Right kidney (tissue), 1 donor: ENCODE measurements around the gene ENTPD8.
A peak's percentile ranks its signal among the peaks of the same experiment; 100 is the strongest.
"Not testable (repeated sequence)": the region's sequence is repeated elsewhere in the genome, so short reads cannot be mapped to it uniquely, and the experiment has no call there.

Experiments
- DNase-seq: peaks from one replicate; pipeline ENCODE4 v3.0.0-alpha.2; 2016

The ENTPD8 gene

DNA sequence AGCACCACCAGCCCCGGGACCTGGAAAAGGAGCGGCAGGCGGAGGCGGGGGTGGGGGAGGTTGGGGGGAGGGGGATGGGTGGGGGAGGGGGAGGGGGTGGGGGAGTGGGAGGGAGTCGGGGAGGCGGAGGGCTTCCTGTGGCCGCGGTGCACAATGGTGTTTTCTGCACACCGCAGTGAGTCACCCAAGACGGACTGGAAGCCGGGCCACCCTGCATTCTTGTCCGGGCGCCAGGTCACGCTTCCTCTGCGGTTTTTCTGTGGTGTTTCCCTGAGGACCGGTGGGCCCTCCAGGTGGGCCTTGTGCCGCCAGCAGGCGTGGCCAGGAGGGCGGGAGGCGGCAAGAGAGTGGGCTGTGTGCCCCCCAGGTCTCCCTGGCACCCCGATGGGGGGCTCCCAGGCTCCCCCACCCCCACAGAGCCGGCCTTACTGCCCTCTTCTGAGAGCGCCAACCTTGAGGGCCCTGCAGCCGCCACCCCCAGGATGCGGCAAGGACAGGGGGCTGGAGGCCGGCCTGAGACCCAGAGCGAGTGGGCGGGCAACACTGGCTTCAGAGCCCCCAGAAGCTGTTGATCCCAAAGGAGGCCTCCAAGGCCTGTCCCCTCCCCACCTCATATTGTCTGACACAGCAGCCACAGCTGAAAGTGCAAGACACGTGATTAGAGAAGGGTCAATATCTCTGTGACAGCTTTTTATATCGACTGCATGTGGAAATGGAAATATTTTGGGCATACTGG is 29.3 kb downstream of the ENTPD8 start:
- DNase-seq: no peak

DNA sequence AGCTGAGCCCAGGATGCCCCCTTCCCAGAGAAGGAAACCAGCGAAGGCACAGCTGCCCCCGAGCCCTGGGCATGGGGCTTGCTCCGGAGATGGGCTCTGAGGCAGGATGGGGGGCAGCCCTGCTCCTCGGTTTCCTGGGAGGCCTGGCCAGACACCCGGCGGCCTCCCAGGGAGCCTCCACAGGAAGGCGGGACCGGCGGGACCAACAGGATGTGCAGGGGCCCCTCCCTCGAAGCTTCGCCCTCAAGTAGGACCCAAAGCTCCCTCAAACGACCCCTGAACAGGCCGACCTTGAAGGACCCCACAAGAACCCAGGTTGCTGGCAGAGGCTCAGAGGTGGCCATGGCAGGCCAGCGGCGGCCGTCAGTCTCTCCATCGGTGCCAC is 29.9 kb downstream of the ENTPD8 start:
- no peak for DNase-seq

DNA sequence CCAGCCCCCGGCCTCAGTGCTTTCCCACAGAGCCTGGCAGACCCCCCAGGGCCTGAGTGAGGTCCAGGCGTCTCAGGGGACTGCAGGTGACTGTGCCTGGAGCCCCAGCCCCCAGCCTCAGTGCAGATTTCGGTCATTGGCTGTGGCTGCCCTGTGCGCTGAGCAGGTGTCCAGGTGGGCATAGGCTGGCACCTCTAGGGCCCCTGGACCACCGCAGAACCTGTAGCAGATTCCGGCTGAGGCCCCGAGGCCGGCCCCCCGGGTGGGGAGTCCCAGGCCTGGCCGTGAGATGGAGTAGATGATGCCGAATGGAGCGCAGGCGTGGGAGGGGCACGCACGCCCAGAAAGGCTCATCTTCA is 30.3 kb downstream of the ENTPD8 start:
- no peak for DNase-seq

DNA sequence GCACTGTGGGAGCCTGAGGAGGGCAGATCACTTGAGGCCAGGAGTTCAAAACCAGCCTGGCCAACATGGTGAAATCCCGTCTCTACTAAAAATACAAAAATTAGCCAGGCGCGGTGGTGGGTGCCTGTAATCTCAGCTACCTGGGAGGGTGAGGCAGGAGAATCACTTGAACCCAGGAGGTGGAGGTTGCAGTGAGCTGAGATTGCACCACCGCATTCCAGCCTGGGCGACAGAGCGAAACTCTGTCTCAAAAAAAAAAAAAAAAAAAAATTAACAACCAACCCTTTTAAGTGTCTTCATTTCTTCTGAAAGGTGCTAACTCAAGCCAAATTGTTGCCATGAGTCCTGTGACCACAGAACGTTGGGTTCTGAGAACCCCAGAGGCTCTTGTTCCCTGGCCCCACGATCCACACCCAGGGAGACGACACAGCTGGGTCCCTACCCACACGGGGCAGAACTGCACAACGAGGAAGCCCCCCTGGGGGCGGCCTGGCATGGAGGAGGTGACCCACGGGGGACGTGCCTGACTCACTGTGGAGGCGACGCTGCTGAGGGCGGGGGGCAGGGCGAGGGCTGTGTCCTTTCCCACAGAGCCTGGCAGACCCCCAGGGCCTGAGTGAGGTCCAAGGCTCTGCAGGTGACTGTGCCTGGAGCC is 30.8 kb downstream of the ENTPD8 start:
- not testable (repeated sequence) for DNase-seq

DNA sequence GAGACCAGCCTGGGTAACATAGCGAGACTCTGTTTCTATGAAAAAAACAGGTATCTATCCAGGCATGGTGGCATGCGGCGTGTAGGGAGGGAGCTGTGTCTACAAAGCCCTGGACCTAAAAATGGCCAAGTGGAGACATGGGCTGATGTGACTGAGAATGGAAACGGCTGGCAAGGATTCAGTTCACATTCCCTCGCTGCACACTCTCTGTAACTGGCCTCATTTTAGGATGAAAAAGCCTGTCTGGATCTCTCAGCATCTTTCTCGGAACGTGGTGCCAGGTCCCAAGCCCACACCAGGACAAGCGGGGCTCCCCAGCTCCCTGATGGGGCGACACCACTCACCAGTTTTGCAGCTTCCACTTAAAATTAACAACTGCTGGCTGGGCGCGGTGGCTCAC is 31.6 kb downstream of the ENTPD8 start:
- DNase-seq: no peak

DNA sequence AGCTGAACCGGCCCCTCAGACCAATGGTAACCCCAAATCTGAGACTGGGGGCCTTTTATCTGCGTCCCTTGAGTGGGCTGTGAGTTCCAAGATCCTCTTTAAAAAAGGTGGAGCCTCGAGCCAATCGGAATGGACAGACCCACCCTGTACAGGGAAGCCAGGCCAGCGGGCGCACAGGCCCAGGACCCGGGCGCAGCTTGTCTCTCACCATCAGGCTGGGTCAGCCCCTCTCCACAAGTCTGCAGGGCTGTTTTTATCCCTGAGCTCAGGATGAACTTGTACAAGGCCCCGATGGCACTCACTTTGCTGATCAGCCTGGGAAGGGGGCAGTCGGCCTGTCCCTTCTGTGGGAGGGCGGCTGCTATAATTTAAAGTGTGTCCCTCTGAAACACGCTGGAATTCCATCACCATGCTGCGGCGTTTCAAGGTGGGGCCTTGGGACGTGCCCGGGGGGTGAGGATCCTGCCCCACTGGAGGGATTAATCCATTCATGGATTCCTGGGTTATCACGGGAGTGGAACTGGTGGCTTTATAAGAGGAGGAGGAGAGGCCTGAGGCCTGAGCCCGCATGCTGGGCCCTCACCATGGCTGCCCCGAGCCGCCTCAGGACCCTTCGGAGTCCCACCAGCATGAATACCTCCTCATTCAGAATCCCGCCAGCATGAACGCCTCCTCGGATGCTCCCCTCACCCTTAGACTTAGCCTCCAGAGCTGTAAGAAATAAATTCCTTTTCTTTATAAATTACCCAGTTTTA is 32.3 kb downstream of the ENTPD8 start:
- no peak for DNase-seq

DNA sequence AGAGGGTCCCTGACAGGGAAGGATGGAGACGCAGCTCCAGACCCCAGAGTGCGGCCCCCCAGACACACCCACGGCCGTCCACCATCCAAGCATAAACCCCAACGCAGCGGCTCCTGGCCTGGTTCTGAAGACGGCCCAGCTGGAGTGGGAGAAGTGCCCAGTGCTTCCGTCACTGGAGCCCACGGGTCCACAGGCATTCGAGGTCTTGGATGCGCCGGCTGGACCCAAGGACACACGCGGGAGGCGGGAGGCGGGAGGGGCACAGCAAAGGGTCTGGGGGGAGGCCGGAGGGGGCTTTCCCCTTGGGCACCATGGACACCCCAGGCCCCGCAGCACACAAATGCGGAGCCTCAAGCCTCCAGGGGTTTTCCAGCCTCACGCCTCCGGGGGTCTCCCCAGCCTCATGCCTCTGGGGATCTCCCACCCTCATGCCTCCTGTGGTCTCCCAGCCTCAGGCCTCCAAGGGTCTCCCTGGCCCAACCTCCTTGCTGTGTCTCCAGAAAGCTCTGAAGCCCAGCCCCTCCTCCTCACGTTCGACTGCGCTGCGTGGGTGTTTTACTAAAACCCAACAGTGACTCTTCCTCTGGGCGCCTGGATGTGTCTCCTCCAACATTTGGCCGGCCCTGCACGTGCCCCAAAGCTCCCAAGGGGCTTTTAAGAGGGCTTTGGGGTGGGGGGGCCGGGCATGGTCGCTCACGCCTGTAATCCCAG is 33.4 kb downstream of the ENTPD8 start:
- DNase-seq: no peak

DNA sequence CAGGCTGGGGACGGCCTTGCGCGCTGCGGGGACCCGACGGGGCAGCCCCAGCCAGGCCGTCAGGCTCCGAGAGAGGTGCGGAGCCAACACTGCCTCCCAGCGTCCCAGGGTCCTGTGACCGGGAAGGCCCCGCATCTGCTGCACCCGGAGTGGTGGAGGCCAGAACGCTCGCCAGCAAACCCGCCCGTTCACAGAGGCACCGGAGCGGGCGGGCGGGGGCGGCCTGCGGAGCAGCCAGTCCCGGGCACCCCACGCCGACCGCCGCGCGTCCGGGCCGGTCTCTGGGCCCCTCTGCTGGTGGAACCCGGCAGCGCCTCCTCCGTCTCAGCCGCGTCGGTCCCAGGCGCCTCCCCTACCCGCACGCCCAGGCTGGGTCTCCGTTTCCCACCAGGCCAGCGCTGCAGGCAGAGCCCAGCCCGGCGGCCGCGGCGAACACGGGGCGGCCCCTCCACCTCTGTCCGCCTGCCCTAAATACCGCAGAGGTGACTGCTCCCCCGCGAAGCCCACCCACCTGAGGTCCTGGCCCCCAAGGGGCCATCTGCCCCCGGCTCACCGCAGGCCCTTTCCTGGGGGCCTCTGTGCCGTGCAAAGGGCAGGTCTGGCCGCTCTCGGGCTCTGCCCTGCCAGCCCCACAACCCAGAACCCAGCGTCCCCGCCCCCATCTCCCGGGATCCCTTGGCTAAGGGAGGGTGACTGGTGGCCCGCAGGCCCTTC is 34.1 kb downstream of the ENTPD8 start:
- DNase-seq: peak; percentile 87

DNA sequence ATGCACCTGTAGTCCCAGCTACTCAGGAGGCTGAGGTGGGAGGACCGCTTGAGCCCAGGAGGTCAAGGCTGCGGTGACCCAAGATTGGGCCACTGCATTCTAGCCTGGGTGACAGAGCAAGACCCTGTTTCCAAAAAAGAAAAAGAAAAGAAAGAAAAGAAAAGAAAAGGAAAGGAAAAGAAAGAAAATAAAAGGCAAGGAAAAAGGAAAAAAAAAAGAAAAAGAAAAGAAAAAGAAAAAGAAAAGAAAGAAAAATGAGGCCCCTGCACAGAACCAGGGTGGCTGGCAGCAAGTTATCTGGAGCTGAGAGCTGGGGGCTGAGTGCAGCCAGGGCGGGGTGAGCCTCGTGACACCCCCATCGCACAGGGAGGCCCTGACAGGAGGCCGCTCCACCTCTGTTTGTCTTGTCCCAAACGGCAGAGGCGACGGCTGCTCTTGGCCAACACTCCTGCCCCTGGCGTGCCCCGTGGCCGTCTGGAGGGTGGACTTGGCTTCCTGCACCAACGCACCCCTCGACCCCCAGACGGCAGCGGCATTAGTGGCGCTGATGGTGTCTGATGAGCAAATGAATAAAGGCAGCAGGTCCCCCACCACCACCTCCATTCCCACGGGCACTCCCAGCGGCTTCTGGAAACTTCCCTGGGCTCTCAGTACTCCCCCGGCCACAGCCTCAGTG is 34.9 kb downstream of the ENTPD8 start:
- DNase-seq: no peak

DNA sequence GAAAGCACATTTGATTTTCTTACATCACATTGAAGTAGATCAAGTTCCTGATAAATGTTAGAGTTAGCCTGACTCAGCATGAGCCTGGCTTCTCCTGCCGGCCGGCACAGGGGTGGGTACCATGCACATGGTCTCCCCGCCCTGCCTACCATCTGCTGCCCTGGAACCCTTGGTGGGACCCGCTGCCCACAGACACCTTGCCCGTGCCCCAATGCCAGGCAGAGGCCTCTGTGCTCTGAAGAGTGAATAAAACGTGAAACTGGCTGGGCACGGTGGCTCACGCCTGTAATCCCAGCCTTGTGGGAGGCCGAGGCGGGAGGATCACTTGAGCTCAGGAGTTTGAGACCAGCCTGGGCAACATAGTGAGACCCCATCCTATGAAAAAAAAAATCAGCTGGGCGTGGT is 35.5 kb downstream of the ENTPD8 start:
- no peak for DNase-seq

DNA sequence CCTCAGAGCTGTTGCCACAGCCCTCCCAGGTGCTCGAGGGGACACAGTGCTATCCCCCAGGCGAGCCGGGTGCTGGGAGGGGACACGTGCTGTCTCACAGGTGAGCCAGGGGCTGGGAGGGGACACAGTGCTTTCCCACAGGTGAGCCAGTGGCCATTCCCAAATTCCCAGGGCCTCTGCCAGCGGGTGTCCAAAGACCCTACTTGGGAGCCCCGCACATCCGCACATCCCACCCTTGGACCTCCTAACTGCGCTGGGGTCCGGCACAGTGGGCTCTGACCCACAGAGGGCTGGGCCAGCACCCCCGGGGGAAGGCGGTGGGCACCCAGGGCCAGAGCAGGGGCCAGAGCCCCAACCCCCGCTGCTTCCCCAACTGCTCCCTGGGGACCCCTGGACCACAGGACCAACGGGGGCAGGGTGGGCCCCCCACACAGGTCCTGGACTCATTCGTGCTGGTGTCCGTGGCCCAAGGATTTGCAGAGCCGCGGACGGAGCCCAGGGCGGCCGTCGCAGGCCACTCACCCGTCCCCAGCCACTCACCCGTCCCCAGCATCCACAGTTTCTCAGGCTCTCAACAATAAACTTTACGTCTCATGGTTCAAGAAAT is 36.1 kb downstream of the ENTPD8 start:
- no peak for DNase-seq

DNA sequence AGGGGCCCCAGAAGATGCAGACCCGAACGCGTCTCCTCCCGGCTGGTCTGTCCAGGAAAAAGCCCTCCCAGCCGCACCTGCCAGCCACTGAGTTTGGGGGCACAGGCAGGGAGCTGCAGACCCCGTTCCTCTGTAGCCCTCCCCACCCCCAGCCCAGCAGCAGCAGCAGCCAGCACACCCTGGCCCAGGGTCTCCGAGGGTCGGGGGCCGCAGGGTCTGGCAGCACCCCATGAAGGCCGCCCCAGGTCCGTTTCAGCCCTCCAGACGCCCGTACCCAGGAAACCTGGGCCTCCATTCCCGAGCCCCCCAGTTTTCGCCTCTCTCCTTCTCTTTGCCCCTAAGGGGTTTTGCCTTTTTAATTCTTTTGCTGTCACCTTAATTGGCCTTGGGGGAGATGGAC is 37.9 kb downstream of the ENTPD8 start:
- DNase-seq: no peak

DNA sequence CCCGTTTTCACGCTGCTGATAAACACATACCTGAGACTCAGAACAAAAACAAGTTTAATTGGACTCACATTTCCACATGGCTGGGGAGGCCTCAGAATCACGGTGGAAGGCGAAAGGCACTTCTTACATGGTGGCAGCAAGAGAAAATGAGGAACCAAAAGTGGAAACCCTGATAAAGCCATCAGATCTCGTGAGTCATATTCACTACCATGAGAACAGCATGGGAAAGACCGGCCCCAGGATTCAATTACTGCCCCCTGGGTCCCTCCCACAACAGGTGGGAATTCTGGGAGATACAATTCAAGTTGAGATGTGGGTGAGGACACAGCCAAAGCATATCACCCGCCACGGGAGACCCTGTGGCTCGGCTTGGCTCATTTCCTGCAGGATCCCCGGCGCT is 38.4 kb downstream of the ENTPD8 start:
- no peak for DNase-seq

DNA sequence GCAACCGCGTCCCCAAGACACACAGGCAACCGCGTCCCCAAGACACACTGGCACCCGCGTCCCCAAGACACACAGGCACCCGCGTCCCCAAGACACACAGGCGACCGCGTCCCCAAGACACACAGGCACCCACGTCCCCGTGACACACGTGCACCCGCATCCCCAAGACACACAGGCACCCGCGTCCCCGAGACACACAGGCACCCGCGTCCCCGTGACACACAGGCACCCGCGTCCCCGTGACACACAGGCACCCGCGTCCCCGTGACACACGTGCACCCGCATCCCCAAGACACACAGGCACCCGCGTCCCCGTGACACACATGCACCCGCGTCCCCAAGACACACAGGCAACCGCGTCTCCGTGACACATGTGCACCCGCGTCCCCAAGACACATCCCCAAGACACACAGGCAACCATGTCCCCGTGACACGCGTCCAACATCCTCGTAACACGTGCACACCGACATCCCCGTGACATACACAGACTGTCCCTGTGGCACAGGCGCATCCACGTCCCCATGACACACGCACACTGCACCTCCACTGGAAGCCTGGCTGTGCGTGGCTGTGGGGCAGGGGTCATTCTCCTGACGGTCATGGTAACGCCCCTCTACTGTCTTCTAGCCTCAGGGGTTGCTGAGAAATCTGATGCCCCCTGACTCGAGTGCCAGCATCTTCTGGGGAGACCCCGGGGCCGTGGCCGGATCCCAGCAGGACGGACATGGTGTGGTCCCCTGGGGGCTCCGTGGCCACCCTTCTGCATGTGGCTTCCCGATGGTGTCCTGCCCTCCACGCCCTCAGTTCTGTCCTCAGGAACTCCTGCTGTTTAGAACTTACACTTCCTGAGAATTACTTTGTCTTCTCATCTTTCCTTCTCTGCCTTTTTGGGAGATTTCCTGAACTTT is 42.3 kb downstream of the ENTPD8 start:
- no peak for DNase-seq

DNA sequence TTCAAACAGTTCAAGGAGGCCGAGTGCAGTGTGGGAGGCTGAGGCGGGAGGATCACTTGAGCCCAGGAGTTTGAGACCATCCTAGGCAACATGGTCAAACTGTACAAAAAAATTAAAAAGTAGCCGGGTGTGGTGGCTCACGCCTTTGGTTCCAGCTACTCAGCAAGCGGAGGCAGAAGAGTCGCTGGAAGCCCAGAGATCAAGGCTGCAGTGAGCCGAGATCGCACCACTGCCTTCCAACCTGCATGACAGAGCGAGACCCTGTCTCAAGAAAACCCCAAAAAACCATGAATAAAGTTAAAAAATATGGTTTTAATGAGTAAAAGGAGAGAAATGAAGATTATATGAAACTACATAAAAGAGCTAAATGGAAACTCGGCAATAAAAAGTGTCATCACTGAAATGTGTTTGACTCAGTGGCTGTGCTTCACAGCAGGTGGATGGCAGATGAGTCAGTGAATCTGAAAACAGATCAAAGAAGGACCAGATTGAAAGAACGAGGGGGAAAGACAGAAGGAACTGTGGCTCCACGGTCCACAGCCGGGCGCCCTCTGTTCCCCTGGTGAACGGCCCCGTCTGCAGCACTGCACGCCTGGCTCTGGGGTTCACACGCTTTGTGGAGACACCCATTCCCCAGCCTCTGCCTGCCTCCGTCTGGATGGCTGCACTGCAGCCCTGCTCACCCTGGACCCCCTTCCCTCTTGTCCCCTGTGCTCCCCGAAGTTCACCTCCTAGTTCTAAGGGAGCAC is 43.3 kb downstream of the ENTPD8 start:
- DNase-seq: no peak

DNA sequence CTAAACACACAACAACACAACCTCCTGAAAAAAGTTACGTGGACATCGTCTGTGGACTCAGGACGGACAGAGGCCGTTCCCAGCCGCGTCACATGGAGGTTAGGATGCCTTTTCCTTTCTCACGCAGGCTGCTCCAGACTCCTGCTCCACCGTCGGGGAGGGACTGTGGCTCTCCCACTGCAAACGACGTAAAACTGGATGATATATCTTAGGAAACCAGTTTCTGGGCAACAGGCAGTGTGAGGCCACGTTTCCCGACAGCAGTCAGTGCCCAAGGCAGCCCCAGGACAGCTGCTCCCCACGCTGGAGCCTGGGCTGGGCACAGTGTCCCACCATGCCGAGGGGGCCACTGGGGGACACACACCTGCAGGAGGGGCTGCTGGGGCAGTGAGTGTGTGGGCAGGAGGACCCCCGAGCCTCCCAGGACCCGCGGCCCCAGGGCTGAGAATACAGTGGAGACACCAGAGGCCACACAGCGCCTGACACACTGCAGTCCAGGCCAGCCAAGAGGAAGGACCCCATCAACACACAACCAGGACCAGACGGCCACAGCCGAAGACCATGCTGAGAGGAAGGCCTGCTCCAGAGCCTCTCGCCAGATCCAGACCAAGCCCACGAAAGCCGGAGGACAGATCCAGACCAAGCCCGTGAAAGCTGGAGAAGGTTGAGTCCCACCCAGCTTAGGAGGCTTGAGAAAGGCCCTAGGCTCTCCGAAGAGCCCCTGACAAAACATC is 44.4 kb downstream of the ENTPD8 start:
- DNase-seq: no peak

DNA sequence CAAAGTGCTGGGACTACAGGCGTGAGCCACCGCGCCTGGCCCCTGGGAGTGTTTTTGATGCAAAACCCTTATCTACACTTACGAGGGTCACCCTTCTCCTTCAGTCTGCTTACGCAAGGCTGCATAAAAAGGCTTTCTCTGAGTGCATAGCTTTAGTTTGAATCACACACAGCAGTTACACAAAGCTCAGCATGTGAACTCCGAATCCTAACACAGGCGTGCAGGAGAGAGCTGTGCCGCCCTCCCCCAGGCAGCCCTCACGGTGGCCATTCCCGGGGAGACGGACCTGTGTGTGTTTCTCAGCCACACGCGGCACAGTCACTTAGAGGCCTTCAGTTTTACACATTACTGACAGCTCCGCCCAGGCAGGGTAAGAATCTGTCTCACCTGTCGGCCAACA is 44.9 kb downstream of the ENTPD8 start:
- DNase-seq: no peak

DNA sequence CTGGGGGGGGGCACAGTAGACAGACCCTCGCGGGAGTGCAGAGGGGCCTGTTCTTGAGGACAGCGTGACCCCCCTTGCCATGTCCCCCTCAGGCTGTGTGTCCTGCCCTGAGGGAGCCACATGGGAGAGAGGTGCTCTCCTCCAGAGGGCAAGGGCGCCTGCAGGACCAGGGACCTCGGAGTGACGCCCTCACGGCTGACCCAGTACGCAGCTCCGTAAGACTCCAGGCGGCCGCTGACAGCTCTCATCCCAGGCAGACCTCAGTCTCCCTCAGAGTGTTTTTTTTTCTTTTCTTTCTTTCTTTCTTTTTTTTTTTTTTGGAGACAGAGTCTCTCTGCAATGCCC is 45.5 kb downstream of the ENTPD8 start:
- no peak for DNase-seq
